KBM-7 (cell line): ENCODE data around the gene ZPLD1.

Experiments used
- DNase-seq: peaks from one replicate; pipeline ENCODE4 v3.0.0-alpha.2; 2015
- in situ Hi-C: fragments of 300-500 bp; cut with MboI; formaldehyde crosslinking; loops from 2 replicates; pipeline ENCODE4 v1.14.3; 2020; ENCODE audit warnings: low sequenced_read_pairs, low pct_unique_long_range_greater_than_20kb, mixed read lengths

Gene ZPLD1

DNA sequence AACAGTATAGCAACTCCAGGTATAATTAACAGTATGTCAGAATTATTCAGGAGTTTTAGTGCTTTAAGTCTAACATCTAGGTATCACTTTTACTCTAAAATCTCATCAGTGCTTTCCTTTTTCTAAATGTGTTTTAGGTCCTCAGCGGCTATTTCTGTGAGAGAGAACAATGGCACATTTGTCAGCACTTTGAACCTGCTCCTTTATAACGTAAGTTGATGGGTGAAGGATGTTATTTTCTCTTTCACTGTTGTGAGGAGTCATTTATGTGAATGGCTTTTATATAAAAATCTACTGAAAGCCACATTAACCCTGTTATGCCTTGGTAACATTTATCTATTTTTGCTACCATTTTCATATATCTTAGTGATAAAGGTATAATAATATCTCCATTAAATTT, 22.8 kb downstream of the ZPLD1 start:
- no peak for DNase-seq

DNA sequence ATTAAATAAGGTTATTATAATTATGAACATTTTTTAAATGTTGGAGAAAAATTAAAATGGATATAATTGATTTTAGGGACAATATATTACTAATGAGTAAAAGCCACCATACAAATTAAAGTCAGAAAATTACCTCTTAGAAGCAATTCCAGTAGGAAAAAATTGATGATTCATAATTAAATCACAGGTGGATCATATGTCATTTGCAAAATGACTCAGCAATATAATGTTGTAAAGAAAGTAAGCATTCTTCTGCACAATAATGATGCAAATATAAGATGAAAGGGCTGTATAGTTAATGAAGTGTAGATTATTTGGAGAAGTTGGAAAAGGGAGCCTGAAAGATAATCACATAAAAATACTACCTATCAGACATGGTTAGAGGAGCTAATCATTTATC, 25.8 kb downstream of the ZPLD1 start:
- no peak for DNase-seq
- in situ Hi-C loops = no loop called here

More for the DNA sequence above, 22.8 kb downstream of the ZPLD1 start:
- in situ Hi-C loops = no loop called here

- DNase-seq = no peak
- in situ Hi-C loops = no loop called here
These were observed 29.4 kb downstream of the ZPLD1 start for GRCh38 chr3:102464261-102464660.

DNA sequence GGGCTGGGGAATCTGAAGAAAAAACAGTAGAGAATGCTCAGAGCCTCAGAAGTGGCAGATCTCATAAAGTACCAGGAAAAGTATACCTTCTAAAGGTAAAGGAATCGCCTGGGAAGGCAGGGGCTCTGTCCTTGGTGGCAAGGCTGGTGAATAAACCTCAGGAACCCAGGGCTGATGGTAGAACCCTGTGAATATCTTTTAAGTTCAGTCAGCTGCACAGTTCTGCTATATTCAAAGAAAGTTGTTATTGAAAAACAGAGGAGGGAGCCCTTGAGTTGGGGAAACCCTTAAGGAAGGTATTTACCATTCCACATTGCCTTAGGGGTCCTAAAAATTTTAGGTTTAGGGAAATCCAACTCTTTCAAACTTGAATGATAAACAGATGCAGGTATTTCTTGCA, 31.2 kb downstream of the ZPLD1 start:
- in situ Hi-C loops = no loop called here
- no peak for DNase-seq

DNA sequence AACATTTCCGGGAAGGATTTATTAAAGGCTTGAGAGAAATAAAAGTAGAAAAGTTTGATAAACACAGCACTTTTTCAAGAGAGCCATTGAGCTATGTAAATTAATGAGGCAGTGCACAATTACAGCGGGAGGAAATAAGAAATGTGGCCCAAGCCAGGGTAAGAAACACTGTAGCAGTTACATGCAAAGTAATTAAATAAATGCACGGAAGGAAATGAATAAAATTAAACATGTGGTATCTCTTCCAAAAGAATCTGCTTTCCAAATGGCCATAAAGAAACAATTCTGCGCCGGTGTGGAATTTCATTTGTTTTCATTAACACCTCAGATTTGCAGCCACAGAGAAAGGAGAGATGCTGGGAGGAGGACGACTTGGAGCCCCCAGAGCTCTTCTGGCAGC, 35.3 kb downstream of the ZPLD1 start:
- no peak for DNase-seq
- in situ Hi-C loops = no loop called here

- in situ Hi-C loops = no loop called here
- no peak for DNase-seq
These were observed 36.2 kb downstream of the ZPLD1 start for GRCh38 chr3:102471001-102471400.

GRCh38 chr3:102471491-102471890, 36.7 kb downstream of the ZPLD1 start:
- no peak for DNase-seq
- in situ Hi-C loops = no loop called here

- in situ Hi-C loops = no loop called here
- no peak for DNase-seq
These were observed 38.8 kb downstream of the ZPLD1 start for GRCh38 chr3:102473648-102474047.

GRCh38 chr3:102474207-102474606, 39.4 kb downstream of the ZPLD1 start:
- DNase-seq = no peak
- in situ Hi-C loops = no loop called here

DNA sequence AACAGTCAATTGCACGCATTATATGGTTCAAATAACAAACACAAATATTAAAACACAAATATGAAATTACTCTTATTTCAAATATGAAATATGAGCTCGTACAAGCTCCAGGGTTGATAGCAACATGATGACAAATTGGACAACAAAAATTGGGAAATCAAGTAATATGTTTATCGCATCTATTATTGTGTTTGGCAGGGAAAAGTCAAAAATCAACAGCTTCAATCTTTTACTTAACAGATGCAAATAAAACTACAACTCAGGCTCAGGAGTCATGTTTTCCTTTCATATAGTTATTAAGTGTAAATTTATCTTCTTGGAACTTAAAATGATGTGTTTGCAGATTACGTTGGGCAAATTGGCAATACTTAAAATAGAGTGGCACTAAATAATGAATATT, 41.4 kb downstream of the ZPLD1 start:
- no peak for DNase-seq
- in situ Hi-C loops = no loop called here

GRCh38 chr3:102478160-102478559, 43.3 kb downstream of the ZPLD1 start:
- no peak for DNase-seq
- in situ Hi-C loops = no loop called here

GRCh38 chr3:102480139-102480538, 45.3 kb downstream of the ZPLD1 start:
- no peak for DNase-seq
- in situ Hi-C loops = no loop called here

GRCh38 chr3:102481050-102481449, 46.2 kb downstream of the ZPLD1 start:
- no peak for DNase-seq
- in situ Hi-C loops = no loop called here

GRCh38 chr3:102483556-102483955, 48.7 kb downstream of the ZPLD1 start:
- in situ Hi-C loops = no loop called here
- no peak for DNase-seq

DNA sequence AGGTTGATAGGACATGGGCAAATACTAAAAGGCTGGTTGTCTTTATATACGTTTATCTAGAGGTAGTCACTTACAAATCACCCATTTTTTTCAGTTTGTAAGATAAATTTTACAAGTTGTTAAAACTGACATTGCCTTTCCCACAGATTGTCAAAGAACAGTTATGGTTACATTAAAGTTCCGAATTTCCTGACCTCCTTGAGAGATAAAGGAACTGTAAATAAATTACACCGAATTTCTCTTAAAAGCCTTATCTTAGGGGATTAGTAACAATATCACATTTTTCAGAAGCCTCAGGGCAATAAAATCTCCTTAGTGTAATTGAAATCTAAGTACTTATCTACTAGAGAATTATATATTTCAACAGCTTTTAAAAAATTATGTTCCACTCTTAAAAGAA, 49.5 kb downstream of the ZPLD1 start:
- DNase-seq = no peak
- in situ Hi-C loops = no loop called here

DNA sequence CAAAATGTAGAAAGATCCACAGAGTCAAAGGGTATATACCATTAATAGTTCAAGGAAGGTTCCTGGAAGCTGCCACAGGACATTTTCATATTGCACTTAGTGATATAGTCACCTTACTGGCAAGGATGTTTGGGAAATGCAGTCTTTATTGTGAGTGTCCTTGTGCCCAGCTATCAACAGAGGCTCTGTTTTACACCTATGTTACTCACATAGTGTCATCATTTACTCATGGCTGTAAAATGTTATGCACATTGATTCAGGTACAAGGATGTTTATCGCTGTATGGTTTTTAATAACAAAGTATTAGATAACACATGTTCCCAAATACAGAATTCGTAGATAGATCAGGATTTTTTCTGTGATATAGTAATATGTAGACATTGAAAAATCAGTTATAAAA, 50.9 kb downstream of the ZPLD1 start:
- no peak for DNase-seq
- in situ Hi-C loops = no loop called here

DNA sequence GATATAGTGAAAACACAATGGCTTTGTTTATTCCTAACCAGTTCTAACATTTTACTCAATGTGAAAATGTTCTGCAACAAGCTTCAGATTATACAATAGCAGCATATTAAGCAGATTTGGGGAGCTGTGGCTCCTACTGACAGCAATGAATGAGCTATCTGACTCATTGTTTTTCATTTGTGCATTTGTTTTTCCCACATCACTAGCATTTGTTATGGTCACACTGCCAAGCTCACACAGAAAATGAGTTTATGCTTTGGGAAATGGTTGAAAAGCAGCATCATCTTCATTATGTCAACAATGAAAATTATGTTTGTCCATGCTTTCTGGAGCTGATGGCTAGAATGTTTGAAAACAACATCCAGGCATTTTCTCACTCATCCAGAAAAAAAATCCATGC, 53.5 kb downstream of the ZPLD1 start:
- in situ Hi-C loops = no loop called here
- DNase-seq = no peak

GRCh38 chr3:102492300-102492699, 57.5 kb downstream of the ZPLD1 start:
- DNase-seq = no peak
- in situ Hi-C loops = no loop called here

- in situ Hi-C loops = no loop called here
- DNase-seq = no peak
These were observed 62.8 kb downstream of the ZPLD1 start for GRCh38 chr3:102497571-102497970.

GRCh38 chr3:102505542-102505941, 70.7 kb downstream of the ZPLD1 start:
- DNase-seq = no peak
- in situ Hi-C loops = no loop called here

- in situ Hi-C loops = no loop called here
- DNase-seq = no peak
These were observed 75.8 kb downstream of the ZPLD1 start for GRCh38 chr3:102510663-102511062.

GRCh38 chr3:102511168-102511567, 76.4 kb downstream of the ZPLD1 start:
- DNase-seq = no peak
- in situ Hi-C loops = no loop called here
